Skeletal muscle tissue (tissue), 4 donors: ENCODE data around the gene SNX11. TPM values are rescaled to one million over a fixed set of nuclear protein-coding genes. Genes with fewer than 3 reads are reported as not detected.
"Not testable (repeated sequence)": the region's sequence is repeated elsewhere in the genome, so short reads cannot be mapped to it uniquely, and the experiment has no call there.

Experiments used
- H3K27ac ChIP-seq: one replicate; pipeline ENCODE4 v1.7.0; 2013; ENCODE audit warnings: mild to moderate bottlenecking, low read depth, low read length, inconsistent platforms
- H3K27me3 ChIP-seq, 3 donors: one replicate each; pipeline ENCODE4 v1.7.0; 2013; ENCODE audit warnings: low read length in 3 of 3; ENCODE audit not compliant: control insufficient read depth in 3 of 3, insufficient read depth in 3 of 3
- H3K36me3 ChIP-seq, 3 donors: one replicate each; pipeline ENCODE4 v1.7.0; 2013; ENCODE audit warnings: low read length in 3 of 3; ENCODE audit not compliant: control insufficient read depth in 3 of 3, insufficient read depth in 3 of 3
- H3K4me1 ChIP-seq, 3 donors: one replicate each; pipeline ENCODE4 v1.7.0; 2013; ENCODE audit warnings: low read length in 3 of 3, mild to moderate bottlenecking in 3 of 3; ENCODE audit not compliant: control insufficient read depth in 3 of 3, insufficient read depth in 3 of 3
- H3K4me3 ChIP-seq, 3 donors: one replicate each; pipeline ENCODE4 v1.7.0; 2013; ENCODE audit warnings: low read length in 3 of 3
- H3K9ac ChIP-seq, 3 donors: one replicate each; pipeline ENCODE4 v1.7.0; 2013; ENCODE audit warnings: low read length in 3 of 3, mild to moderate bottlenecking in 3 of 3, moderate library complexity in 2 of 3, low read depth in 1 of 3
- H3K9me3 ChIP-seq, 3 donors: one replicate each; pipeline ENCODE4 v1.7.0; 2013; ENCODE audit warnings: low read length in 3 of 3; ENCODE audit not compliant: control insufficient read depth in 3 of 3
- total RNA-seq: library from RNA; depleted of rRNA; stranded (reverse); fragments of >200 nt; gene quantifications from one replicate; pipeline ENCODE4 v1.2.3, GENCODE V29; 2014
- donor health status: Osteomylitis.

Gene SNX11
- total RNA-seq, 1 donor from 2014 or later, result 7.3 TPM

- H3K4me3 ChIP-seq, H3K27ac ChIP-seq, H3K9me3 ChIP-seq, H3K9ac ChIP-seq, H3K27me3 ChIP-seq: not testable (repeated sequence)
- Histone ChIP-seq H3K36me3 (peaks cover 9 to 29% (median 26%) of the 10 kb centered on the region in 3 donors), H3K4me1 (peaks cover 24 to 52% (median 25%) of the 10 kb centered on the region in 3 donors)
These were observed 39.8 kb upstream of the SNX11 start for GRCh38 chr17:48067808-48068207.

- Histone ChIP-seq H3K27me3 (no peaks in the 10 kb centered on the region), H3K4me1 (peaks cover 21 to 48% (median 25%) of the 10 kb centered on the region in 3 donors), H3K9me3 (no peaks in the 10 kb centered on the region), H3K9ac (no peak overlapping the region), H3K36me3 (peaks cover 5 to 28% (median 22%) of the 10 kb centered on the region in 3 donors), H3K27ac (no peak overlapping the region), H3K4me3 (no peak overlapping the region)
These were observed 39.0 kb upstream of the SNX11 start for GRCh38 chr17:48068491-48068961.

GRCh38 chr17:48070195-48070594 lies 37.4 kb upstream of the SNX11 start:
- H3K9ac ChIP-seq, result no peak overlapping the region
- H3K9me3 ChIP-seq, result no peaks in the 10 kb centered on the region
- H3K27ac ChIP-seq, result no peak overlapping the region
- no peak overlapping the region for H3K4me3 ChIP-seq
- H3K36me3 ChIP-seq, result peaks cover 5 to 28% (median 16%) of the 10 kb centered on the region in 3 donors
- H3K4me1 ChIP-seq, result peaks cover 12 to 42% (median 18%) of the 10 kb centered on the region in 3 donors
- H3K27me3 ChIP-seq, result no peaks in the 10 kb centered on the region

GRCh38 chr17:48071654-48072053 lies 35.9 kb upstream of the SNX11 start:
- H3K27ac ChIP-seq, result no peak overlapping the region

GRCh38 chr17:48072811-48073210 lies 34.8 kb upstream of the SNX11 start:
- H3K36me3 ChIP-seq, result peaks cover 13 to 30% (median 21%) of the 10 kb centered on the region in 3 donors
- H3K27ac ChIP-seq, H3K4me3 ChIP-seq: not testable (repeated sequence)

More at GRCh38 chr17:48071654-48072053, 35.9 kb upstream of the SNX11 start:
- no peaks in the 10 kb centered on the region for H3K9me3 ChIP-seq
- no peak overlapping the region for H3K4me3 ChIP-seq
- no peak overlapping the region for H3K9ac ChIP-seq
- H3K4me1 ChIP-seq, result peaks cover 5 to 28% (median 9%) of the 10 kb centered on the region in 3 donors
- H3K27me3 ChIP-seq, result no peaks in the 10 kb centered on the region
- H3K36me3 ChIP-seq, result peaks cover 12 to 35% (median 23%) of the 10 kb centered on the region in 3 donors

GRCh38 chr17:48073566-48074094 lies 33.9 kb upstream of the SNX11 start:
- Histone ChIP-seq H3K36me3 (peaks cover 10 to 28% (median 19%) of the 10 kb centered on the region in 3 donors), H3K4me1 (peaks cover 5 to 12% (median 5%) of the 10 kb centered on the region in 3 donors), H3K27ac (peak overlapping the region; percentile 42)
- not testable (repeated sequence) for H3K9ac ChIP-seq, H3K27me3 ChIP-seq, H3K4me3 ChIP-seq, H3K9me3 ChIP-seq

More at GRCh38 chr17:48072811-48073210, 34.8 kb upstream of the SNX11 start:
- not testable (repeated sequence) for H3K9ac ChIP-seq, H3K9me3 ChIP-seq, H3K27me3 ChIP-seq
- peaks cover 5 to 20% (median 5%) of the 10 kb centered on the region in 3 donors for H3K4me1 ChIP-seq

- peak overlapping the region; percentile 42 for H3K27ac ChIP-seq
- H3K27me3 ChIP-seq, result no peaks in the 10 kb centered on the region
- H3K4me3 ChIP-seq, result no peak overlapping the region
- H3K36me3 ChIP-seq, result peaks cover 8 to 26% (median 16%) of the 10 kb centered on the region in 3 donors
- no peak overlapping the region for H3K9ac ChIP-seq
- peaks cover 5 to 11% (median 5%) of the 10 kb centered on the region in 3 donors for H3K4me1 ChIP-seq
- H3K9me3 ChIP-seq, result no peaks in the 10 kb centered on the region
These were observed 33.1 kb upstream of the SNX11 start for GRCh38 chr17:48074322-48075081.

- Histone ChIP-seq H3K4me1 (peaks cover 5 to 11% (median 5%) of the 10 kb centered on the region in 3 donors), H3K36me3 (peaks cover 8 to 21% (median 16%) of the 10 kb centered on the region in 3 donors)
- not testable (repeated sequence) for H3K9me3 ChIP-seq, H3K4me3 ChIP-seq, H3K9ac ChIP-seq, H3K27me3 ChIP-seq, H3K27ac ChIP-seq
These were observed 30.4 kb upstream of the SNX11 start for GRCh38 chr17:48077152-48077551.

GRCh38 chr17:48081858-48082257 lies 25.7 kb upstream of the SNX11 start:
- Histone ChIP-seq H3K4me1 (peaks cover 0 to 11% (median 5%) of the 10 kb centered on the region in 3 donors), H3K9ac (no peak overlapping the region), H3K27me3 (no peaks in the 10 kb centered on the region), H3K4me3 (no peak overlapping the region), H3K36me3 (peaks cover 0 to 1% (median under 1%) of the 10 kb centered on the region in 3 donors), H3K9me3 (no peaks in the 10 kb centered on the region), H3K27ac (no peak overlapping the region)

GRCh38 chr17:48084932-48085331 lies 22.6 kb upstream of the SNX11 start:
- no peak overlapping the region for H3K27ac ChIP-seq
- no peaks in the 10 kb centered on the region for H3K36me3 ChIP-seq
- H3K9ac ChIP-seq, result no peak overlapping the region

More at GRCh38 chr17:48084932-48085331, 22.6 kb upstream of the SNX11 start:
- Histone ChIP-seq H3K4me3 (no peak overlapping the region), H3K27me3 (no peaks in the 10 kb centered on the region), H3K4me1 (peaks cover 0 to 11% (median 5%) of the 10 kb centered on the region in 3 donors), H3K9me3 (no peaks in the 10 kb centered on the region)
